Nephron (organoid): Measurements from ENCODE around the gene RANGAP1.

Experiments
- H3K27ac Mint-ChIP-seq, 3 experiments: 2 replicates each; pipeline ENCODE4 v1.8.0; 2020; ENCODE audit warnings: mixed read lengths in 3 of 3, mild to moderate bottlenecking in 2 of 3, moderate library complexity in 1 of 3
- H3K27me3 Mint-ChIP-seq: 2 replicates; pipeline ENCODE4 v1.8.0; 2021; ENCODE audit warnings: low read depth, mild to moderate bottlenecking, moderate library complexity, mixed read lengths
- H3K36me3 Mint-ChIP-seq: 2 replicates; pipeline ENCODE4 v1.8.0; 2020; ENCODE audit warnings: low read depth, mixed read lengths
- H3K4me1 Mint-ChIP-seq: 2 replicates; pipeline ENCODE4 v1.8.0; 2020; ENCODE audit warnings: mixed read lengths
- H3K4me3 Mint-ChIP-seq, 3 experiments: 2 replicates each; pipeline ENCODE4 v1.8.0; 2020; ENCODE audit warnings: mild to moderate bottlenecking in 3 of 3, mixed read lengths in 3 of 3, moderate library complexity in 2 of 3
- H3K9me3 Mint-ChIP-seq: 2 replicates; pipeline ENCODE4 v1.8.0; 2020; ENCODE audit warnings: mixed read lengths
- TF ChIP-seq, protein P1 (sequence below), 3 experiments: fragments of 200-600 bp; sonication (generic); IDR thresholded peaks; one replicate each; pipeline ENCODE4 v1.5.0; 2021; ENCODE audit warnings: antibody characterized with exemption in 3 of 3; ENCODE audit not compliant: unreplicated experiment in 3 of 3

The RANGAP1 gene

DNA sequence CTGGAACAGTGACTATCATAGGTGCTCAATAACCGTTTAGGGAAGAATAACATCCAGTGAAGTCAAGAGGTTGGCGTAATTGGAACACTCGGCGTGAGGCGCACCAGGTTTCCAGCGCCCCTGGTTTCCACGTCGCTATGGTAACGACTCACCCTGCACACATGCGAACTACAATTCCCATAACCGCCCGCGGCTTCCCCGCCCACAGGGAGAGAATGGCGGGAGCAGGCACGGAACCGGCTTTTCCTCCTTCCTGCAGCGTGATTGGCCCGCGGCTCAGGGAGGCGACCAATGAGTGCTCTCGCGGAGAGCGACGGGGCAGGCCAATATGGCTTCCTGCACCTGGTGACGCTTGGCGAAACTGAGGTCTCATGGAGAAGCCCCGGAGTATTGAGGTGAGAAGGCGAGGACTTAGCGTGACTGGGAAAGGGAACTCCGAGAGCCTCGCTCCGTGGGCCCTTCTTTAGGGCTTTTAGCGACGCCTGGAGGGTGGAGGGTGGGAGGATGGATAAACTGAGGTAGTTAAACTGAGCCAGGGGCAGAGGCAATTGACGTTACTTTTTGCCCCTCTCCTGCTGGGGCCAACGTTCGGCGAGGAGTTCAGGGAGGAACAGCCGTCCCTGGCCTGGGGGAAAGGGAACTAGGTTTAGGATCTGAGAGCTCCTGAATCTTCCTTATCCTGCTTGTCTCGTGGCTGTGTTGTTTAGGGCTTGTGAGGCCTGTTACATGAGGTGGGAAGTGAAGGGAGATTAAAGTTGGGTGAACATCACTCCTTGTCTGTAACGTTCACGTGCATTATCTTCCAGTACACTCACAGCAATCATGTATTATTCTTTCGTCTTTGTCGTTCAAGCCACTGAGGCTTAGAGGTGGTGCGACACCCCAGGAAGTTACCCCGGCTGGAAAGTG, 80.7 kb downstream of the RANGAP1 start, which contains the start of gene L3MBTL2:
Gene L3MBTL2 (plus strand): TSS at position 321 of the 909 bp plus-strand sequence. CDS start 51 bp downstream, at position 372.
- H3K36me3 Mint-ChIP-seq = peaks cover 7% of the 10 kb centered on the region
- H3K4me1 Mint-ChIP-seq = peaks cover 7% of the 10 kb centered on the region
- TF ChIP-seq, protein P1, sequence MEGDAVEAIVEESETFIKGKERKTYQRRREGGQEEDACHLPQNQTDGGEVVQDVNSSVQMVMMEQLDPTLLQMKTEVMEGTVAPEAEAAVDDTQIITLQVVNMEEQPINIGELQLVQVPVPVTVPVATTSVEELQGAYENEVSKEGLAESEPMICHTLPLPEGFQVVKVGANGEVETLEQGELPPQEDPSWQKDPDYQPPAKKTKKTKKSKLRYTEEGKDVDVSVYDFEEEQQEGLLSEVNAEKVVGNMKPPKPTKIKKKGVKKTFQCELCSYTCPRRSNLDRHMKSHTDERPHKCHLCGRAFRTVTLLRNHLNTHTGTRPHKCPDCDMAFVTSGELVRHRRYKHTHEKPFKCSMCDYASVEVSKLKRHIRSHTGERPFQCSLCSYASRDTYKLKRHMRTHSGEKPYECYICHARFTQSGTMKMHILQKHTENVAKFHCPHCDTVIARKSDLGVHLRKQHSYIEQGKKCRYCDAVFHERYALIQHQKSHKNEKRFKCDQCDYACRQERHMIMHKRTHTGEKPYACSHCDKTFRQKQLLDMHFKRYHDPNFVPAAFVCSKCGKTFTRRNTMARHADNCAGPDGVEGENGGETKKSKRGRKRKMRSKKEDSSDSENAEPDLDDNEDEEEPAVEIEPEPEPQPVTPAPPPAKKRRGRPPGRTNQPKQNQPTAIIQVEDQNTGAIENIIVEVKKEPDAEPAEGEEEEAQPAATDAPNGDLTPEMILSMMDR (IDR thresholded peaks at IDR 0.05; ENCODE audit: unreplicated experiment in 3 of 3) = no peak
- H3K27ac Mint-ChIP-seq = peak within 1 kb of the TSS; percentile 71 to 92 (median 89)
- H3K27me3 Mint-ChIP-seq = peaks cover 28% of the 10 kb centered on the region
- peak within 1 kb of the TSS; percentile 85 to 97 (median 93) for H3K4me3 Mint-ChIP-seq
- H3K9me3 Mint-ChIP-seq = no peaks in the 10 kb centered on the region

DNA sequence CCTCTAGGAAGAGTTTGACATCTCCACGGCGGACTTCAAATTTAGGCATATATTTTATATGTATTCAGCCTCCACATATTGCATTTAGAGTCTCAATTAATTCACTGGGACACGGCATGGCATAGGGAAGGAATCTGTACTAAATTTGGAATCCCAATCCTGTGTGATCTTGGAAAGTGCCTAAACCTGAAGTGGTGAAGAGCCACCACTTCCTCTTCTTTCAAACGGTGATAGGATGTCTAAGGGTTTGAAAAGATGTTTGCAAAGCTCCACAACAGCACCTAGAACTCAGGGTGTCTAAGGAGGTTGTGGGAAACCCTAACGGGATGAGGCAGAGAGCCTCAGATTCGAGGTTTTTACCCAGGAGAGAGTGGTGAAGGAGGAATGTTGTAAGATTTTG, 81.9 kb downstream of the RANGAP1 start:
- Mint-ChIP-seq H3K27me3 (peaks cover 35% of the 10 kb centered on the region), H3K9me3 (no peaks in the 10 kb centered on the region), H3K27ac (no peak overlapping the region), H3K4me1 (peaks cover 7% of the 10 kb centered on the region), H3K36me3 (no peaks in the 10 kb centered on the region), H3K4me3 (peak overlapping the region; percentile 69 to 83 (median 81))
- TF ChIP-seq, protein P1 (IDR thresholded peaks at IDR 0.05; ENCODE audit: unreplicated experiment in 3 of 3) = no peak

DNA sequence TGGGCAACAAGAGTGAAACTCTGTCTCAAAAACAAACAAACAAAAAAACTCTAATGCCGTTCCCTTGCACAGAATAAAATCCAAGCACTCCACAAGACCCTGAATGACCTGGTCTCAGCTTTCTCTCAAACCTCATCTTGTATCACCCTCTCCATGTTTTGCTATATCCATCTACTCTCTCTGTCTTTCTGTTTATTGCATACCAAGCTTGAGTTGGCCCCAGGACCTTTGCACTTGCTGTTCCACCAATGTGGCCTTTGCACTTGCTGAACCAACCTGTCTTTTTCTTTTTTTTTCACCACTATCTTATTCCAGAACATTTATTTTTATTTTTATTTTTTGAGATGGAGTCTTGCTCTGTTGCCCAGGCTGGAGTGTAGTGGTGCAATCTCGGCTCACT, 82.9 kb downstream of the RANGAP1 start:
- H3K4me1 Mint-ChIP-seq = peaks cover 8% of the 10 kb centered on the region
- no peak overlapping the region for H3K4me3 Mint-ChIP-seq
- TF ChIP-seq, protein P1 (IDR thresholded peaks at IDR 0.05; ENCODE audit: unreplicated experiment in 3 of 3) = no peak
- H3K27me3 Mint-ChIP-seq = peaks cover 45% of the 10 kb centered on the region
- H3K27ac Mint-ChIP-seq = no peak overlapping the region
- no peaks in the 10 kb centered on the region for H3K36me3 Mint-ChIP-seq
- no peaks in the 10 kb centered on the region for H3K9me3 Mint-ChIP-seq

DNA sequence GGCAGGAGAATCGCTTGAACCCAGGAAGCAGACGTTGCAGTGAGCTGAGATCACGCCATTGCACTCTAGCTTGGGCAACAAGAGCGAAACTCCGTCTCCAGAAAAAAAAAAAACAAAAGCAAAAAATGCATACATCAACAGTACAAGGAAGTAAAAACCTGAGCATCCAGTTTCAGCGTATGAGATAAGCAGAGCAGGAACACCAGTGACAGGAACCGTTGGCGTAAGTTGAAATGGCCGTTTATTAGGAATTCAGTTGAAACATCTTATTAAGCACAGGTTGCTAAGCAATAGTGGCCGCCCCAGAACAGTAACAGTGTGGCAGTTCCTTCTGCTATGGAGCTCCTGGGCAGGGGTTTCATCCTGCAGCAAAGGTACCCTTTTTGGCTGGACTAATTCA, 84.8 kb downstream of the RANGAP1 start:
- Mint-ChIP-seq H3K4me1 (peaks cover 13% of the 10 kb centered on the region), H3K36me3 (no peaks in the 10 kb centered on the region), H3K27ac (no peak overlapping the region), H3K27me3 (peaks cover 57% of the 10 kb centered on the region), H3K9me3 (no peaks in the 10 kb centered on the region), H3K4me3 (no peak overlapping the region)
- TF ChIP-seq, protein P1 (IDR thresholded peaks at IDR 0.05; ENCODE audit: unreplicated experiment in 3 of 3) = no peak

DNA sequence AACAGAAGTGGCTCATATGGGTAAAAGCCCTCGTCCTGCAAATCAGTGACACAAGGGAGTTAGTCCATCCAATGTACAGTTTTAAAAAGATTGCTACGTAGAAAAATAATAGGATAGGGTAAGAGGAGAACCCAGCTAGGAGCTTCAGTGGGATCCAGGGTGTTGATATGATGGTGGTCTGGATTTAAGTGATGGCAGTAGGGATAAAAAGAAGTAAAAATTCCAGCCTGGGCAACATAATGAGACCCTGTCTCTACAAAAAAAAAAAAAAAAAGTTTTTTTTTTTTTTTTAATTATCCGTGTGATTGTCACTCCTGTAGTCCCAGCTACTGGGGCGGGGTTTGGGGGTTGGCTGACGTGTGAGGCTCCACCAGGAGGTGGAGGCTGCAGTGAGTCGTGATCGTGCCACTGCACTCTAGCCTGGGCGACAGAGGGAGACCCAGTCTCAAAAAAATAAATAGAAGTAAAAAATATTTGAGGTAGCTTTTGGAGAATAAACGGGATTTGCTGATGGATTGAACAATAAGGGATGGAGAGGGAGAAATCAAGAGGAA, 87.9 kb downstream of the RANGAP1 start:
- Mint-ChIP-seq H3K4me3 (peak overlapping the region; percentile 84 to 93 (median 86)), H3K36me3 (no peaks in the 10 kb centered on the region), H3K4me1 (peaks cover 6% of the 10 kb centered on the region), H3K9me3 (no peaks in the 10 kb centered on the region), H3K27ac (no peak overlapping the region), H3K27me3 (peaks cover 48% of the 10 kb centered on the region)
- TF ChIP-seq, protein P1 (IDR thresholded peaks at IDR 0.05; ENCODE audit: unreplicated experiment in 3 of 3) = peak in 1 of 3 experiments; percentile 1
